Liver (tissue), 9 donors: ENCODE data around the gene DCTN3. TPM values are rescaled to one million over a fixed set of nuclear protein-coding genes. Genes with fewer than 3 reads are reported as not detected.

ENCODE experiments used
- DNase-seq: peaks from one replicate; pipeline ENCODE4 v3.0.0-alpha.2; 2017; ENCODE audit warnings: low spot score
- H3K27ac ChIP-seq, 2 donors: one replicate each; pipeline ENCODE4 v1.7.0; 2013; ENCODE audit warnings: inconsistent platforms in 2 of 2, low read length in 2 of 2, control low read depth in 1 of 2, low read depth in 1 of 2, mild to moderate bottlenecking in 1 of 2
- H3K27me3 ChIP-seq, 4 donors: one replicate each; pipeline versions ENCODE4 v1.6.1 to v1.7.0; 2013; ENCODE audit warnings: low read length in 3 of 4, inconsistent platforms in 1 of 4, mild to moderate bottlenecking in 1 of 4, moderate library complexity in 1 of 4; ENCODE audit not compliant: control insufficient read depth in 4 of 4, insufficient read depth in 4 of 4
- H3K36me3 ChIP-seq, 4 donors: one replicate each; pipeline versions ENCODE4 v1.6.1 to v1.7.0; 2013; ENCODE audit warnings: low read length in 3 of 4, mild to moderate bottlenecking in 3 of 4, low read depth in 1 of 4, moderate library complexity in 1 of 4; ENCODE audit not compliant: control insufficient read depth in 4 of 4, insufficient read depth in 3 of 4
- H3K4me1 ChIP-seq, 4 donors: one replicate each; pipeline versions ENCODE4 v1.6.1 to v1.7.0; 2013; ENCODE audit warnings: low read length in 3 of 4, mild to moderate bottlenecking in 3 of 4, moderate library complexity in 1 of 4; ENCODE audit not compliant: control insufficient read depth in 4 of 4, insufficient read depth in 4 of 4
- H3K4me3 ChIP-seq, 3 donors: one replicate each; pipeline versions ENCODE4 v1.6.1 to v1.7.0; 2013; ENCODE audit warnings: low read length in 3 of 3, control low read depth in 1 of 3, low read depth in 1 of 3, mild to moderate bottlenecking in 1 of 3
- H3K9ac ChIP-seq, 2 donors: one replicate each; pipeline ENCODE4 v1.7.0; 2013; ENCODE audit warnings: low read length in 2 of 2, mild to moderate bottlenecking in 2 of 2, moderate library complexity in 2 of 2, control low read depth in 1 of 2, low read depth in 1 of 2
- H3K9me3 ChIP-seq, 4 donors: one replicate each; pipeline versions ENCODE4 v1.6.1 to v1.7.0; 2013; ENCODE audit warnings: low read length in 3 of 4; ENCODE audit not compliant: control insufficient read depth in 4 of 4
- ATF3 ChIP-seq: IDR thresholded peaks from 2 replicates; pipeline ENCODE4 v1.6.1; 2016; ENCODE audit warnings: antibody characterized with exemption
- CTCF ChIP-seq: fragments of 150-350 bp; IDR thresholded peaks from 2 replicates; pipeline ENCODE4 v1.5.1; 2017; ENCODE audit warnings: improper control_type of control experiment, low read depth, low read length; ENCODE audit not compliant: missing input control
- EGR1 ChIP-seq, 2 donors: IDR thresholded peaks; 2 replicates each; pipeline ENCODE4 v1.6.1; 2016 to 2018; ENCODE audit warnings: antibody characterized with exemption in 2 of 2, low read depth in 2 of 2
- FOXA2 ChIP-seq: IDR thresholded peaks from 2 replicates; pipeline ENCODE4 v1.6.1; 2016; ENCODE audit warnings: antibody characterized with exemption
- HNF4A ChIP-seq, 2 donors: conservative IDR thresholded peaks; 2 replicates each; pipeline ENCODE4 v1.6.1; 2016; ENCODE audit warnings: antibody characterized with exemption in 2 of 2, mild to moderate bottlenecking in 2 of 2
- HNF4G ChIP-seq: IDR thresholded peaks from 2 replicates; pipeline ENCODE4 v1.6.1; 2016; ENCODE audit warnings: antibody characterized with exemption
- JUND ChIP-seq, 2 donors: IDR thresholded peaks; 2 replicates each; pipeline ENCODE4 v1.6.1; 2016; ENCODE audit warnings: antibody characterized with exemption in 2 of 2
- MAX ChIP-seq: IDR thresholded peaks from 2 replicates; pipeline ENCODE4 v1.6.1; 2016; ENCODE audit warnings: antibody characterized with exemption
- NR2F2 ChIP-seq: IDR thresholded peaks from 2 replicates; pipeline ENCODE4 v1.6.1; 2016; ENCODE audit warnings: antibody characterized with exemption
- RAD21 ChIP-seq, 2 donors: IDR thresholded peaks; 2 replicates each; pipeline ENCODE4 v1.6.1; 2016; ENCODE audit warnings: antibody characterized with exemption in 2 of 2, mild to moderate bottlenecking in 2 of 2
- REST ChIP-seq: IDR thresholded peaks from 2 replicates; pipeline ENCODE4 v1.6.1; 2016; ENCODE audit warnings: antibody characterized with exemption, mild to moderate bottlenecking
- RXRA ChIP-seq, 2 donors: IDR thresholded peaks; 2 replicates each; pipeline ENCODE4 v1.6.1; 2017 to 2018; ENCODE audit warnings: antibody characterized with exemption in 2 of 2, mild to moderate bottlenecking in 1 of 2
- TAF1 ChIP-seq: conservative IDR thresholded peaks from 2 replicates; pipeline ENCODE4 v1.6.1; 2016; ENCODE audit warnings: antibody characterized with exemption, mild to moderate bottlenecking
- YY1 ChIP-seq: IDR thresholded peaks from 2 replicates; pipeline ENCODE4 v1.6.1; 2016; ENCODE audit warnings: antibody characterized with exemption, mild to moderate bottlenecking
- ZBTB33 ChIP-seq: IDR thresholded peaks from 2 replicates; pipeline ENCODE4 v1.6.1; 2016; ENCODE audit warnings: antibody characterized with exemption
- WGBS: extraction: QIAGEN DNeasy Blood & Tissue Kit; methylation state at CpG from one replicate; pipeline ENCODE4 v1.1.7; 2013; 5-methylcytosine and 5-hydroxymethylcytosine counted together
- polyA plus RNA-seq, 2 donors: library from polyadenylated mRNA; stranded (reverse) in 1 of 2; unstranded in 1 of 2; fragments of 200-250 nt in 1 of 2; fragments of >200 nt in 1 of 2; fragmentation: Nextera tagmentation in 1 of 2; extraction: Ambion mirVana in 1 of 2; gene quantifications; one replicate each; pipeline versions ENCODE4 v1.2.1 to v1.2.3, GENCODE V29; 2013 to 2015
- total RNA-seq, 2 donors: library from RNA; depleted of rRNA; stranded (reverse); fragments of >200 nt; gene quantifications; one replicate each; pipeline ENCODE4 v1.2.3, GENCODE V29; 2014
- donor health status: healthy.
- donor health status: healthy.
- donor health status: healthy.
- donor health status: healthy.
- donor health status: healthy.

DCTN3 gene
- total and polyA plus RNA-seq, 4 donors: 24.9 to 51.9 (median 46.7) TPM

GRCh38 chr9:34575862-34576596 is 44.3 kb downstream of the DCTN3 start:
- no peak overlapping the region for H3K4me3 ChIP-seq
- TF ChIP-seq ZBTB33 (no peak), RXRA (IDR thresholded peaks at IDR 0.05) (no peak)
- H3K27me3 ChIP-seq: no peaks in the 10 kb centered on the region
- no peak overlapping the region for H3K27ac ChIP-seq
- H3K9me3 ChIP-seq: no peaks in the 10 kb centered on the region
- no peak overlapping the region for H3K9ac ChIP-seq
- H3K4me1 ChIP-seq: peaks cover 3 to 24% (median 15%) of the 10 kb centered on the region in 4 donors
- WGBS: 81% methylated on average over 21 of the region's 21 CpGs
- DNase-seq: no peak
- no peaks in the 10 kb centered on the region for H3K36me3 ChIP-seq

GRCh38 chr9:34575241-34575640 is 45.1 kb downstream of the DCTN3 start:
- Histone ChIP-seq H3K36me3 (no peaks in the 10 kb centered on the region), H3K27ac (no peak overlapping the region), H3K4me1 (peaks cover 3 to 27% (median 15%) of the 10 kb centered on the region in 4 donors), H3K27me3 (no peaks in the 10 kb centered on the region), H3K4me3 (no peak overlapping the region), H3K9ac (no peak overlapping the region), H3K9me3 (no peaks in the 10 kb centered on the region)
- WGBS: 71% methylated on average over 8 of the region's 8 CpGs
- TF ChIP-seq RXRA (IDR thresholded peaks at IDR 0.05) (no peak), RAD21 (IDR thresholded peaks at IDR 0.05) (no peak), NR2F2 (no peak)
- no peak for DNase-seq

- no peaks in the 10 kb centered on the region for H3K9me3 ChIP-seq
- H3K9ac ChIP-seq: no peak overlapping the region
- no peak overlapping the region for H3K4me3 ChIP-seq
- no peak overlapping the region for H3K27ac ChIP-seq
- no peaks in the 10 kb centered on the region for H3K27me3 ChIP-seq
- TF ChIP-seq MAX (no peak), RXRA (IDR thresholded peaks at IDR 0.05) (no peak), CTCF (no peak), NR2F2 (no peak), REST (no peak), HNF4G (no peak), FOXA2 (no peak), ATF3 (no peak), HNF4A (conservative IDR thresholded peaks at IDR 0.05) (no peak), EGR1 (IDR thresholded peaks at IDR 0.05; ENCODE audit: low read depth in 2 of 2) (no peak), ZBTB33 (no peak), YY1 (no peak), TAF1 (no peak), JUND (IDR thresholded peaks at IDR 0.05) (no peak)
- H3K4me1 ChIP-seq: peaks cover 3 to 27% (median 14%) of the 10 kb centered on the region in 4 donors
- DNase-seq: no peak
- 95% methylated on average over 12 of the region's 12 CpGs for WGBS
- no peaks in the 10 kb centered on the region for H3K36me3 ChIP-seq
Observed at GRCh38 chr9:34574571-34574970, 45.7 kb downstream of the DCTN3 start.
